Inflammatory macrophage treated with lipopolysaccharide for 4 hours (primary cell): ENCODE results near the gene GJC1.
A peak's percentile ranks its signal among the peaks of the same experiment; 100 is the strongest.

ENCODE experiments used
- DNase-seq: peaks from one replicate; pipeline ENCODE4 v3.0.0-alpha.2; 2020

The GJC1 gene

GRCh38 chr17:44775838-44776621 lies 54.1 kb downstream of the GJC1 start:
- DNase-seq = no peak

- DNase-seq = peak; percentile 97
Measured at GRCh38 chr17:44775136-44775837, 54.8 kb downstream of the GJC1 start.

- DNase-seq = peak; percentile 79
Measured at GRCh38 chr17:44774271-44775135, 55.6 kb downstream of the GJC1 start.

GRCh38 chr17:44773140-44773539 lies 56.9 kb downstream of the GJC1 start:
- no peak for DNase-seq

GRCh38 chr17:44772308-44773045 lies 57.6 kb downstream of the GJC1 start:
- DNase-seq = no peak

GRCh38 chr17:44770166-44770925 lies 59.7 kb downstream of the GJC1 start:
- no peak for DNase-seq

- DNase-seq = no peak
Measured at GRCh38 chr17:44769647-44770084, 60.4 kb downstream of the GJC1 start.

- no peak for DNase-seq
Measured at GRCh38 chr17:44769230-44769629, 60.9 kb downstream of the GJC1 start.

- no peak for DNase-seq
Measured at GRCh38 chr17:44768505-44769142, 61.5 kb downstream of the GJC1 start.

- DNase-seq = no peak
Measured at GRCh38 chr17:44767493-44767892, 62.6 kb downstream of the GJC1 start.

- no peak for DNase-seq
Measured at GRCh38 chr17:44766409-44767038, 63.6 kb downstream of the GJC1 start.

GRCh38 chr17:44765965-44766364 lies 64.1 kb downstream of the GJC1 start:
- DNase-seq = no peak

- DNase-seq = no peak
Measured at GRCh38 chr17:44763170-44763569, 66.9 kb downstream of the GJC1 start.

GRCh38 chr17:44761932-44762810 lies 67.9 kb downstream of the GJC1 start:
- DNase-seq = no peak

- DNase-seq = no peak
Measured at GRCh38 chr17:44760474-44761308, 69.4 kb downstream of the GJC1 start.

GRCh38 chr17:44759916-44760243 lies 70.2 kb downstream of the GJC1 start:
- no peak for DNase-seq

- no peak for DNase-seq
Measured at GRCh38 chr17:44759086-44759915, 70.8 kb downstream of the GJC1 start.
